G401.6 (cell line): ENCODE results near the gene DPH1.
"Not testable (repeated sequence)": the region's sequence is repeated elsewhere in the genome, so short reads cannot be mapped to it uniquely, and the experiment has no call there.

Source experiments
- FAIRE-seq: peaks from 2 replicates; lab custom pipeline; 2012; peaks lifted over from hg19 to GRCh38; lab: Jason Lieb, UNC

Gene DPH1

GRCh38 chr17:2029911-2030778, at the start of gene DPH1:
Gene DPH1, plus strand, starts transcription at chr17:2030153. Its CDS starts 17 bp downstream, at chr17:2030170.
- peak; percentile 95 for FAIRE-seq

- no peak for FAIRE-seq
Measured at GRCh38 chr17:1980665-1981250, 49.2 kb upstream of the DPH1 start.

- not testable (repeated sequence) for FAIRE-seq
Measured at GRCh38 chr17:1982793-1983366, 47.1 kb upstream of the DPH1 start.

- no peak for FAIRE-seq
Measured at GRCh38 chr17:1985093-1985492, 44.9 kb upstream of the DPH1 start.

GRCh38 chr17:1985686-1986085, 44.3 kb upstream of the DPH1 start:
- no peak for FAIRE-seq

- no peak for FAIRE-seq
Measured at GRCh38 chr17:1986783-1987451, 43.0 kb upstream of the DPH1 start.

GRCh38 chr17:1989135-1989534, 40.8 kb upstream of the DPH1 start:
- FAIRE-seq, result no peak

GRCh38 chr17:1992541-1992940, 37.4 kb upstream of the DPH1 start:
- no peak for FAIRE-seq

GRCh38 chr17:1994707-1995106, 35.2 kb upstream of the DPH1 start:
- no peak for FAIRE-seq

- FAIRE-seq, result no peak
Measured at GRCh38 chr17:1995321-1995892, 34.5 kb upstream of the DPH1 start.

GRCh38 chr17:1995907-1996799, 33.8 kb upstream of the DPH1 start:
- no peak for FAIRE-seq

GRCh38 chr17:1996800-1997288, 33.1 kb upstream of the DPH1 start:
- FAIRE-seq, result no peak

- FAIRE-seq, result no peak
Measured at GRCh38 chr17:1997289-1997926, 32.5 kb upstream of the DPH1 start.

- FAIRE-seq, result no peak
Measured at GRCh38 chr17:1997927-1998742, 31.8 kb upstream of the DPH1 start.

- no peak for FAIRE-seq
Measured at GRCh38 chr17:1999557-2000251, 30.2 kb upstream of the DPH1 start.

- FAIRE-seq, result no peak
Measured at GRCh38 chr17:2002767-2003329, 27.1 kb upstream of the DPH1 start.

- FAIRE-seq, result no peak
Measured at GRCh38 chr17:2003525-2003924, 26.4 kb upstream of the DPH1 start.

GRCh38 chr17:2004435-2004952, 25.5 kb upstream of the DPH1 start:
- no peak for FAIRE-seq
